Fibroblast of the aortic adventitia (primary cell): ENCODE results near the gene TMEM219. TPM values are rescaled to one million over a fixed set of nuclear protein-coding genes. Genes with fewer than 3 reads are reported as not detected.

Experiments used
- DNase-seq: peaks from one replicate; pipeline ENCODE4 v3.0.0-alpha.2; 2010; ENCODE audit warnings: low read depth
- H3K4me3 ChIP-seq: 2 replicates; pipeline ENCODE4 v1.5.1; 2011; ENCODE audit warnings: low read depth, mild to moderate bottlenecking, control low read depth, low read length, moderate library complexity
- total RNA-seq: library from RNA; depleted of rRNA; stranded (reverse); fragments of >200 nt; gene quantifications from 2 replicates; pipeline ENCODE4 v1.2.3, GENCODE V29; 2012; ENCODE audit warnings: low replicate concordance
- TF ChIP-seq, protein P1 (sequence below): IDR thresholded peaks from 2 replicates; pipeline ENCODE4 v1.5.1; 2011; ENCODE audit warnings: mild to moderate bottlenecking, low read length, control low read depth, inconsistent platforms; ENCODE audit not compliant: insufficient read depth

TMEM219 gene, protein sequence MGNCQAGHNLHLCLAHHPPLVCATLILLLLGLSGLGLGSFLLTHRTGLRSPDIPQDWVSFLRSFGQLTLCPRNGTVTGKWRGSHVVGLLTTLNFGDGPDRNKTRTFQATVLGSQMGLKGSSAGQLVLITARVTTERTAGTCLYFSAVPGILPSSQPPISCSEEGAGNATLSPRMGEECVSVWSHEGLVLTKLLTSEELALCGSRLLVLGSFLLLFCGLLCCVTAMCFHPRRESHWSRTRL
- total RNA-seq: 57.3 and 68.0 TPM in 2 replicates

DNA sequence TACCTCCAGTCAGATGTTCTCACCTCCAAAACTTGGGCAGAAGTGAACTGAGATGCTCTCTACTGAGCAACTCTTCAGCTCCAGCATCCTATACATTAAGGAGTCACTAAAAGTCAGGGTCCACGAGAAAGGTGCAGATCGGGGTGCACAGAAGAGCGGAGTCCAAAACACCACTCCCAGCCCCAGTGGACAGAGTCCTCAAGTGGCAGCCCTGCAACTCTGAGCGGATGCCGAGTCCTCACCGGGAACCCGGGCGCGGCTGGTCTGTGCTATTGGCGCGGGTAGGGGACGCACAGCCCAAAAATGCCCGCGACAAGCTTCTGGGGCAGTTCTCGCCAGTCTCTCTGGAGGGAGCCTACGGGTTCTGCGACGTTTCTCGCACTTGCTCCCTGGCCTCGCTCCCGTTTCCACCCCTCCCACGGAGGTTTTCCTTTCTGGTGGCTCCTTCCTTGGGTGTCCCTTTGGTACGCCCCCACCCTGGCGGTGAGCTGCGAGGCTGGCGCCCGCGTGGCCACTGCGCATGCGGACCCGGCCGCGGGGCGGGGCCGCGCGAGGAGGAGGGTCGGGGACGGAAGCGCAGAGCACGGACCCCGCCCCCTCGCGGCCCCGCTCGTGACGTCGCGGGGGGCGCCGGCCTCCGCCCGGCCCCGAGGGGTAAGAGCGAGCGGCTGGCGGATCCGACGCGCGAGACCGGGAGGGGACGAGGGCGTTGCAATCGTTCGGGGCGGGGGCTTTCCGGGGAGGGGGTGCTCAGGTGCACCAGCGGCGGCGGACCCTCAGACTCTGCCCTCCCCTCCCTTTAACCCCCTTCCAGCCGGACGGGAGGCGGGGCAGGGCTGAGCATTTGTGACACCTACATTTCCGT, at the start of gene TMEM219:
TSS of gene TMEM219 (plus strand) at position 601 of the 865 bp plus-strand sequence. CDS start 1,065 bp downstream, outside the sequence.
- DNase-seq: peak; percentile 80
- H3K4me3 ChIP-seq: peak within 1 kb of the TSS; percentile 81
- TF ChIP-seq, protein P1, sequence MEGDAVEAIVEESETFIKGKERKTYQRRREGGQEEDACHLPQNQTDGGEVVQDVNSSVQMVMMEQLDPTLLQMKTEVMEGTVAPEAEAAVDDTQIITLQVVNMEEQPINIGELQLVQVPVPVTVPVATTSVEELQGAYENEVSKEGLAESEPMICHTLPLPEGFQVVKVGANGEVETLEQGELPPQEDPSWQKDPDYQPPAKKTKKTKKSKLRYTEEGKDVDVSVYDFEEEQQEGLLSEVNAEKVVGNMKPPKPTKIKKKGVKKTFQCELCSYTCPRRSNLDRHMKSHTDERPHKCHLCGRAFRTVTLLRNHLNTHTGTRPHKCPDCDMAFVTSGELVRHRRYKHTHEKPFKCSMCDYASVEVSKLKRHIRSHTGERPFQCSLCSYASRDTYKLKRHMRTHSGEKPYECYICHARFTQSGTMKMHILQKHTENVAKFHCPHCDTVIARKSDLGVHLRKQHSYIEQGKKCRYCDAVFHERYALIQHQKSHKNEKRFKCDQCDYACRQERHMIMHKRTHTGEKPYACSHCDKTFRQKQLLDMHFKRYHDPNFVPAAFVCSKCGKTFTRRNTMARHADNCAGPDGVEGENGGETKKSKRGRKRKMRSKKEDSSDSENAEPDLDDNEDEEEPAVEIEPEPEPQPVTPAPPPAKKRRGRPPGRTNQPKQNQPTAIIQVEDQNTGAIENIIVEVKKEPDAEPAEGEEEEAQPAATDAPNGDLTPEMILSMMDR: peak; percentile 56

DNA sequence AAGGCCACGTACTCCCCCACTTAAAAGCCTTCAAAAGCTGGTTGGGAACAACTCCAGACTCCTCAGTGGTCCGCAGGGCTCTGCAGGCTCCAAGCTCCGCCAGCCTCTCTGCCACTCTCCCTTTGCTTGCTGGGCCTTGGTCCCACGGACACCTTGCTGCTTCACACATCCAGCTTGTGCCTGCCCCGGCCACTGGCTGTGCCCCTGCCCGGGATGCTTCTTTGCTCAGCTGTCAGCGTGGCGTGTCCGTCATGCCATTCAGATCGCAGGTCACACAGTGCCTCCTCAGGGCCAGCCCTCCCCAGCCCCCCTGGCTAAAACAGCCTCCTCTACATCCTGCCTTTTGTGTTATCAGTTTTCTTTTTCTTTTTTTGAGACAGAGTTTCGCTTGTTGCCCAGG, 49.8 kb upstream of the TMEM219 start:
- TF ChIP-seq, protein P1: no peak
- DNase-seq: no peak
- H3K4me3 ChIP-seq: no peak overlapping the region

GRCh38 chr16:29913514-29913913, 48.4 kb upstream of the TMEM219 start:
- no peak for DNase-seq
- TF ChIP-seq, protein P1: no peak
- H3K4me3 ChIP-seq: no peak overlapping the region

- DNase-seq: no peak
- H3K4me3 ChIP-seq: no peak overlapping the region
- TF ChIP-seq, protein P1: no peak
Observed at GRCh38 chr16:29915590-29916247, 46.2 kb upstream of the TMEM219 start.

DNA sequence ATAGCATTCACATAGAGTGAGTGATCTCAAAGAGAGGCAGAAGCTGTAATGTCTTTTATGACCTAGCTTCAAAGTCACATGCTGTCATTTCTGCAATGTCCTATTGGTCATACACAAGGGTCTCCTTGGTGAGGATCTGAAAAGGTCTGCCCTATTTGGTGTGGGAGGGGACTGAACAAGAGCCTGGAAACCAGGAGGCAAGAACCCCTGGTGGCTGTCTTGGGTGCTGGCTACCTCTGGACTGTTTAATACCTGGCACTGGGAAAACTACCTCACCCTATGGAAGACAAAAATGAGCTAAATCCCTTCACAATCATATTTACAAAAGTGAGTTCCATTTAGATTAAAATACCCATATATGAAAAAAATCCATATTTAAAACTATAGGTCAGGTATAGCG, 44.9 kb upstream of the TMEM219 start:
- DNase-seq: no peak
- TF ChIP-seq, protein P1: no peak

DNA sequence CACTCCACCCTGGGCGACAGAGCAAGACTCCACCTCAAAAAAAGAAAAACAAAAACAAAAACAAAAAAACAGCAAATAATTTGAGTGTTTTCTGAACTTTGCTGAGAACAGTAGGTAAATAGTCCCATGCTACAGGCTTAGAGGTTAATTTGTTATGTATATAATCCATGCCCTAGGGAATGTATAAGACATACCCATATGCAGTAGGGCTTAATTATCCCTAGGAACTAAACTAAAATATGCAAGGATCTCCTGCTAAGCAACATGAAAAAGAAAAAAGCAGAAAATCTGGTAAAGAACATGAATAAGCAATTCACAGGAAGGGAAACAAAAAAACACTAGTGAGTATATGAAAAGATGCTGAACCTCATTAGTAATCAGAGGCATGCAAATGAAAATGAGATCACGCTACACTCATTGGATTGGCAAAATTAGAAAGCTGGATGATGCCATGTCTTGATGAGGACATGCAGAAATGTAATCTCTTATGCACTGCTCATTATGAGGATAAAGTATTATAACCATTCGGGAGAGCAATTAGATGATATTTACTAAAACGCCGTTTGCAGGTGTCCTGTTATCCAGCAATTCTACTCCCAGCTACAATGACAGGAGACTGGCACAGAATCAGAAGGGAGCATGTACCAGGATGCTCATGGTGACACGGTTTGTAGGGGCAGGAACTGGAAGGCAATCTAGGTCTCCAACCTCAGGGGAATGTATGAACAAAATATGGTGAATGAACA, 41.4 kb upstream of the TMEM219 start:
- no peak for DNase-seq

More for the DNA sequence above, 44.9 kb upstream of the TMEM219 start:
- no peak overlapping the region for H3K4me3 ChIP-seq

More for the DNA sequence above, 41.4 kb upstream of the TMEM219 start:
- TF ChIP-seq, protein P1: no peak
- no peak overlapping the region for H3K4me3 ChIP-seq
